Activated CD4-positive, CD25-positive, alpha-beta regulatory T cell (primary cell): Measurements from ENCODE around the gene GRK6.

Experiments
- DNase-seq, 4 experiments: peaks; one replicate each; lab custom pipeline; 2025; lab: John Stamatoyannopoulos, UW

GRK6 gene

DNA sequence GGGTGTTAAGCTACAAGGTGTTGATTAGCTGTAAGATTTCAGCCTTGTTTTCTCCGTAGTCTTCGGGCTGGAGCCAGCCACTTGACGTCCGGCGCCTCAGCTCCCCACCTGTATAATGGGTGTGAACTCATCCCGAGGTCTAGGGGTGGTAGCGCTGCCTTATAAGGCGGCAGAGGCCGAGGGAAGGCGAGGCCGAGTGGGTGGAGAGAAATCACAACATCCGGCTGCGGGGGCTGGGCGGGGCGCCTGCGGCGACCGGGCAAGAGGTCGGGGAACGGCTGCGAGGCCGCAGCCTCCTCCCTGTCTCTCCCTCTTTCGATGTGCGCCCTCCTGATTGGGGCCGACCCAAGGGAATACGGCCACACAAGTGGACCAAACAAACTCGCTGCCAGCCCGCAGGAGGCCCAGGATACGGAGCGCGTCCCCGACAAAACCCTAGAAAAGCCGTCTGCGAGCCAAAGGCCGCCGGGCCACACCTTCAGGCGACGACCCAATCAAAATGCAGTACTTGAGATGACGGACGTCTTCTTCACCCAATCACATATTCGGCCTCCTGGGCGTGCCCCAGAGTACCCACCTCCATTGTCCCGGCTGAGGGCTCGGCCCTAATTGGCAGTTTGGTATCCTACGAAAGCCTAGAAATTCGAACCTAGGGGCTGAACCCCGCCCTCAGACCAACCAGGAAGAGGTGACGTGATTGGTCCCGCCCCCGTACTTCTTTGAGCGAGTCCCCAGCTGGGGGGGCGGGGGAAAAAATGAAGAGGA is 493 bp upstream of the GRK6 start:
- DNase-seq, result peak; percentile 98 to 99 (median 98)

DNA sequence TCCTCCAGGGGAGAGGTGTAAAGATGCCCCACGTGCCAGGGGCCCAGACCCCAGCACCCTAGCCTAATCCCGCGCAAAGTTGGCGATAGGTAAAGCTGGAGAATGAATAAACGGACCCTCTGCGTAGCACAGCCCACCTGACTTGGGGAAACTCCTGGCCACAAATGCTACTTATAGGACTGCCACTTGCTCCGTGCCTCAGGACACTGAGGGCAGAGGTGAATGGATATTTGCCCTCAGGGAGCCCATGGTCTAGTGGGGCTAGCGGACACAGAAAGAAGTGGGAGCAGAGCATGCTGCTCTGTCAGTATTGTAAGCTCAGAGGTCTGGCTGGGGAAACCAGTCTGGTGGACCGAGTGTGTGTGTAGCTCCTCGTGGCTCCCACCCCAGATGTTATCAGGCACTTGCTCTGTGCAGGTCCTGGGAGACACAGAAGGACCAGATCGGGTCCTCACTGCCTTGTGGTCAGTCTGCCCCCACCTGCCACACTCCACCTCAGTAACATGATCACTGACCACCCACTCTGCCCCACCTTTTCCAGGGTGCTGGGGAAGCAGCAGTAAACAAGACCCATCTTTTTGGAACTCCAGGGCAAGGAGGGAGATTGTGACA is 841 bp downstream of the GRK6 start:
- DNase-seq, result no peak

DNA sequence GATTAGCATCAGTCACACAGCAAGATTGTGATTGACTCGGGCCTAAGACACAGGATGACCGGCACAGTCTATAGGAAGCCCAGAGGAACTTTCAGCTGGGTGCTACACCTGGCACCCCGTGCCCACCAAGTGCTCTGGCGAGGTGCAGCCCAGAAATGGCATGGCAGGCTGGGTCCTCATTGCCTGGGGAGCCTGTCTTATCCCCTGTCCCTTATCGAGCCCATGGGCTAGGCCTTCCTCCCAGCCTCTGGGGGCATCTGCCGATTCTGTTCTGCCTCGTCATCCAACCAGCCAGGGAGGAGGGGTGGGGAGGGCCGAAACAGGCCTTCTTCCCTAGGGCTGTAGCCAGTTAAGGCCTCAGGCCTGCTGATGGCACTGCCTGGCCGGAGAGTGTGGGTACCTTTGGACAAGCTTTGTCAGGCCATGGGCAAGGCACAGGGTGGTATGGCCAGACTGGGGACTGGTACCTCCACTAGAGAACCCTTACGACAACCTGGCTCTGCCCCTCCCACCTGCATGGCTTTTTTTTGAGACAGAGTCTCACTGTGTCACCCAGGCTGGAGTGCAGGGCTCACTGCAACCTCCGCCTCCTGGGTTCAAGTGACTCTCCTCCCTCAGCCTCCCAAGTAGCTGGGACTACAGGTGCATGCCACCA is 1.6 kb downstream of the GRK6 start:
- no peak for DNase-seq

DNA sequence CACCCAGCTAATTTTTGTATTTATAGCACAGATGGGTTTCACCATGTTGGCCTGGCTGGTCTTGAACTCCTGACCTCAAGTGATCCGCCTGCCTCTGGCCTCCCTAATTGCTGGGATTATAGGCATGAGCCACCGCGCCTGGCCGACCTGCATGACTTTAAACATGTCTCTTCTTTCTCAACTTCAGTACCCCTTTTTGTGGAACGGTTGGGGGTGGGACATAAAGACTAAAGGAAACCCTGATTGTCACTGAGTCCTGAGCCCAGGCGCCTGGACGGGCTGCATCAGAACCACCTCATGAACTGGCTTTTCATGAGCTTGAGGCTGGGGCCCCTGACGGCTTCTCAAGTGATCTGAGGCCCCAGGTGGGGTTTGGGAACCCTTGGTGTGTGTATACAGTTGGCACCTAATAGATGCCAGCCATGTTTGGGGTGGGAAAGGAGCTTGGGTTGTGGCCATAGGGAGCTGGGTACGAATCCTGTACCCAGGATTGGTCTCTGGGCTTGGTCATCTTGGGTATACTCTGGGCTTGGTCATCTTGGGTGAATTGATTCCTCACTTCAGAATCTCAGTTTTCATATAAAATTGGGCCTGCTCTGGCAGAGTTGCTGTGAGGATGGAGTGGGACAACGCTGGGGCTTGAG is 2.2 kb downstream of the GRK6 start:
- DNase-seq, result no peak

- DNase-seq, result peak; percentile 55 to 76 (median 68)
Observed at GRCh38 chr5:177429248-177430040, 3.0 kb downstream of the GRK6 start.

GRCh38 chr5:177430140-177430951 is 3.9 kb downstream of the GRK6 start:
- no peak for DNase-seq

- no peak for DNase-seq
Observed at GRCh38 chr5:177430972-177431316, 4.5 kb downstream of the GRK6 start.

DNA sequence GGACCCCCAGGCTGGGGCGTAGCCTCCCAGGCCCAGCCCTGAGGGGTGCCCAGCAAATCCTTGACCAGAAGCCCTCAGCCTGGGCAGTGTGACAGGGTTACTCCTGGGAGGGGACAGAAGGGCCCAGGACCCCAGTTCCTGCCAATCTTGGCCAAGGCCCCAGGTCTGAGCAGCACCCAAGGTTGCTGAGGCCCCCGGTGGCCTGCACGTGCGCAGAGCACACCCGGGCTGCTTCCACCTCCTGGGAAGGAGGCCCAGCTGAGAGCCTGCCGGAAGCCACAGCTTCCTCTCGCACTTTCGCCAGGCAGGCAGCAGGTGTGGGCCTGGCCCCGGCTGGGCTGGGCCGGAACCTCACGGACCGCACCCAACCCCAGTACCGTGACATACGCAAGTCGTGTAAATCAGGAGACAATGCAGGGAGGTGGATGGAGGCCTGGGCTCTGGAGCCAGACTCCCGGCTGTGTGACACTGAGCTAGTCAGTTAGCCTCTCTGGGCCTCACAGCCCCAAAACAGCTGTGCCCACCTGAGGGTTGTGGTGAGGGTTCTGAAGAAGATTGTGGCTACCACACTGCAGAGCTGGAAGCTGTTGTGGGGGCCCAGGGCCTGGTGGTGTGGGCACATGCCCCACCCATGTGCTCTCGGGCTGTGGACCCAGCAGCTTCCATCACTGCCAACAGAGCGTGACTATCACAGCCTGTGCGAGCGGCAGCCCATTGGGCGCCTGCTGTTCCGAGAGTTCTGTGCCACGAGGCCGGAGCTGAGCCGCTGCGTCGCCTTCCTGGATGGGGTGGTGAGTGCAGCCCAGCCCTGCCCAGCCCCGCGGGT is 5.1 kb downstream of the GRK6 start:
- DNase-seq, result peak in 3 of 4 experiments; percentile 33 to 60 (median 59)

DNA sequence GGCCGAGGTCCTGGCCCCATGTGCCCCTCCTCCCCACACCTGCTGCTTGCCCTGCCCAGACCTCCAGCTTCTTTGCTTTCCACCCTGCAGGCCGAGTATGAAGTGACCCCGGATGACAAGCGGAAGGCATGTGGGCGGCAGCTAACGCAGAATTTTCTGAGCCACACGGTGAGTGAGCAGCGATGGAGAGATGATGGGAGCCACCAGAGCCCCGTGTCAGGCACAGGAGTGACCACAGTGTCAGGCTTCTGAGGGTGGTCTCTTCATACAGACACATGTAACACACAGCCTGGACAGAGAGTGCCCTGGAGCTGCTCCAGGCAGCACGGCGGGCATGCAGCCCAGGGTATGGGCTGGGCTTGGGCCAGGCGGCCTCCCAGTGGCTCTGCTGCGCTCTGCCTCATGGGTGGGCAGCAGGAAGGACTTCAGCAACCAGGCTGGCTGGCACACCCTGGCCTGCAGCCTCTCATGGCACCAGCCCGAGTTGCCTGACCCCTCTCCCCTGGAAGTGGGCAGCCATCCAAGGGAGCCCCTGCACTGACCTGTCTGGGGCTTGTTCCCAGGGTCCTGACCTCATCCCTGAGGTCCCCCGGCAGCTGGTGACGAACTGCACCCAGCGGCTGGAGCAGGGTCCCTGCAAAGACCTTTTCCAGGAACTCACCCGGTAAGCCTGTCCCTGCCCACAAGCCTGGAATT is 5.8 kb downstream of the GRK6 start:
- no peak for DNase-seq

- DNase-seq, result no peak
Observed at GRCh38 chr5:177432839-177433657, 6.6 kb downstream of the GRK6 start.

DNA sequence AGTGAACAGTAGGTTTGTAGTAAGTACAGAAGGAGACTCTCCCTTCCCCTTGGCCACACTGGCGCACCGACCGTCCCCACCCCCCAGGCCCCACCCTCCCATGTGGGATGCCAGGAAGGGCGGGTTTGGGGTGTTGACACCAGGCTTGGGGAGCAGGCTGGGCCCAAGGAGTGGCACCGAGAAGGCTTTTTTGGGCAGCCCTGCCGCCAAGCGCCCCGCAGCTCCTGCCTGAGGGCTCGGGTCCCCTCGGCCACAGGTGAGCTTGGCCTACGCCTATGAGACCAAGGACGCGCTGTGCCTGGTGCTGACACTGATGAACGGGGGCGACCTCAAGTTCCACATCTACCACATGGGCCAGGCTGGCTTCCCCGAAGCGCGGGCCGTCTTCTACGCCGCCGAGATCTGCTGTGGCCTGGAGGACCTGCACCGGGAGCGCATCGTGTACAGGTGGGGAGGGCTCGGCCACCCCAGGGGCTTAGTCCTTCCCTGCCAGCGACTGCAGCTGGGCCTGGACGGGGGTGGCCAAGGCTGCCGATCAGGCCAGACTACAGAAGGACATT is 7.3 kb downstream of the GRK6 start:
- no peak for DNase-seq

GRCh38 chr5:177434437-177434836 is 8.0 kb downstream of the GRK6 start:
- DNase-seq, result peak in 1 of 4 experiments; percentile 35

DNA sequence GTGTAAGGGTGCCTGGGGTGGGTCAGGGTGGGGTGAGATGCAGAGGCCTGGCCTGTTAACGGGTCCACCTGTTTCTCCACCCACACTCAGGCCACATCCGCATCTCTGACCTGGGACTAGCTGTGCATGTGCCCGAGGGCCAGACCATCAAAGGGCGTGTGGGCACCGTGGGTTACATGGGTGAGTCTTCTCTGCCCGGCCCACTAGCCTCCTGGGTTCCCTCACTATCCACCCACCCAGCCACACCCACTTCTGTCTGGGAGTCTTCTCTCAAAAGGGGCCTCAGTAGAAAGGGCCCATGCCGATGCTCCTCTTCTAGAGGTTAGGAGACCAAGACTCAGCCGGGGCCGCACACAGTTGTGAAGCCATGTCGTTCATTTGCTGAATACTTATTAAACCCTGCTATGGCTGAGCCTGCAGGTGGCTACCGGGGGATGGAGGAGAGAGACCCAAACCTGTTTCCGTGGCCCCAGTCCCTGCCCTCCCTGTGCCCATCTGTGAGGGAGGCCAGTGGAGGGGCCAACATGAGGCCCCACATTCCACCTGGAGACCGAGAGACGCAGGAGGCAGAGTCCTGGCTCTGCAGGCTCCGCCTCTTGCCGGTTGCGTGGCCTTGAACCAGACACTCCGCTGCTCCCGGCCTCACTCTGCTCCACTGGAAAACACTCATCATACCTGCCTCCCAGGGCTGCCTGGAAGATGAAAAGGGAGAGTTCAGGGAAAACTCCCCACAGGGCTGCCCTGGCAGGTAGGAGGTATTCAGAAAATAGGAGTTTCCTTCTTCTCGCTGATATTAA is 8.7 kb downstream of the GRK6 start:
- no peak for DNase-seq

DNA sequence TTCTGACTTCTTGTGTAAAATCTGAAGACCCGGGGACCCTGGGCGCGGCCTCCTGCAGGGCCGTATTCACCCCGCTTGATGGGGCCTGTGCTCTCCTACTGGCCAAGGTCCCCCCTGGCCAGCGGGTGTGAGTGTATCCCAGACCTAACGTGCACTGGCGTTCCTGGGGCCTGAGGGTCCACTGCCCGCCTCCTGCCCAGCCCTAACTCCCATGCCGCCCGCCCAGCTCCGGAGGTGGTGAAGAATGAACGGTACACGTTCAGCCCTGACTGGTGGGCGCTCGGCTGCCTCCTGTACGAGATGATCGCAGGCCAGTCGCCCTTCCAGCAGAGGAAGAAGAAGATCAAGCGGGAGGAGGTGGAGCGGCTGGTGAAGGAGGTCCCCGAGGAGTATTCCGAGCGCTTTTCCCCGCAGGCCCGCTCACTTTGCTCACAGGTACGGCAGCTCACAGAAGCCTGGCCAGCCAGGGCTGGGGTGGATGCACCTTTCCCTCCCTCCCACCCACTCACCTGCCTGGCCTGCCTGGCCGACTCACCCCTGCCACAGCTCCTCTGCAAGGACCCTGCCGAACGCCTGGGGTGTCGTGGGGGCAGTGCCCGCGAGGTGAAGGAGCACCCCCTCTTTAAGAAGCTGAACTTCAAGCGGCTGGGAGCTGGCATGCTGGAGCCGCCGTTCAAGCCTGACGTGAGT is 9.5 kb downstream of the GRK6 start:
- DNase-seq, result no peak

DNA sequence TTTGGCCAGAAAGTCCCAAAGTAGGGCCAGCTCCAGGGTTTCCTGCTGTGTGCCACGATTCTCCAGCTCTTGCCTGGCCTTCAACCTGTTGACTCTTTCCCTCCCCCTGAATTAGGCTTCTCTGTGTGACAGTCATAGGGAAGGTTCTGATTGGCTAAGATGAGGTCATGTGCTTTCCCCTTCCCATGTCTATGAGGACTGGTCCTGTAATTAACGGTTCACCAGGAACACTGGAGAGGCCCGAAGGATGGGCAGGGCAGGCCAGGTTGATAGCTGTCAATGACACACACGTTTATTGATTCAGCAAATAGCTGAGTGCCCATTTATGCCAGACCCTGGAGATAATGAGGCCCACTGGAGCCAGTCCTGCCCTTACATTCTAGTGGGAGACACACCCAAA is 11.1 kb downstream of the GRK6 start:
- DNase-seq, result no peak

DNA sequence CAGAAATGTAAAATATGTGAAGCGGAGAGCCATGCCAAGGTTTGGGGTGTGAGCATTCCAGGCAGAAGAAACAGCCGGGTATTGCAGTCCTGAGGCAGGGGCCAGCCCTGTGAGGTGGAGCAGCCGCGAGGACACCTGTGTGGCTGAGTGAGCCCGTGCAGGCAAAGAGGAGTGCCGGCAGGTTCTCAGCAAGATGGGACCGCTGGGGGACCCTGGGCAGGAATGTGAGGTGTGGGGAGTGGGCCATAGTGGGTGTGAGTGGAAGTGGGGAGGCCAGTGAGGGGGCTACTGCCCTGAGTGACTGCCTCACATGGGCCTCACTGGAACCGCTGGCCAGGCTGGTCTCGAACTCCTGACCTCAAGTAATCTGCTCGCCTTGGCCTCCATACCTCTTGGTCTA is 12.0 kb downstream of the GRK6 start:
- no peak for DNase-seq

DNA sequence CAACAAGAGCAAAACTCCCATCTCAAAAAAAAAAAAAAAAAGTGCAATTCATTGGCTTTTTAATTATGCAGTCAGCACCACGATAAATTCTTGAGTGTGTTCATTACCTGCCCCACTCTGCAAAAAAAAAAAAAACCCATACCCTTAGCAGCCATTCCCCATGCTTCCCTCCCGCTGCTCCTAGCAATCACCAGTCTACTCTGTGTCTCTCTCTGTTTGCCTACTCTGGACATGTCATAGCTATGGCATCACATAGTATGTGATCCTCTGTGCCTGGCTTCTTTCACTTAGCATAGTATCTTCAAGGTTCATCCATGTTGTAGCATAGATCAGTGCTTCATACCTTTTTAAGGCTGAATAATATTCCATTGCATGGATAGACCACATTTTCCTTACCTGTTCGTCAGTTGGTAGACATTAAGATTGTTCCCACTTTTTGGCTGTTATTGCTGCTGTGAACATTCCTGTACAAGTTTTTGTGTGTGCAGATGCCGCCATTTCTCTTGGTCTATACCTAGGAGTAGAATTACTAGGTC is 13.1 kb downstream of the GRK6 start:
- no peak for DNase-seq
